Measurements from ENCODE around the gene METAP2. TPM values are rescaled to one million over a fixed set of nuclear protein-coding genes. Genes with fewer than 3 reads are reported as not detected.
A peak's percentile ranks its signal among the peaks of the same experiment; 100 is the strongest.

The METAP2 gene
- total RNA-seq, 4 donors from 2014 or later: 66.8 to 92.7 (median 74.2) TPM

- Histone ChIP-seq H3K9me3 (no peaks in the 10 kb centered on the region), H3K27ac (peak overlapping the region in 1 of 4 donors; percentile 2), H3K36me3 (peaks cover 0 to 59% of the 10 kb centered on the region in 2 donors), H3K4me3 (no peak overlapping the region), H3K4me1 (peaks cover 0 to 43% (median 3%) of the 10 kb centered on the region in 3 donors), H3K27me3 (no peaks in the 10 kb centered on the region)
- no peak for TF ChIP-seq CTCF (IDR thresholded peaks at IDR 0.05)
- TF ChIP-seq EP300 (IDR thresholded peaks at IDR 0.05): no peak
- no peak for TF ChIP-seq POLR2AphosphoS5 (IDR thresholded peaks at IDR 0.05)
- TF ChIP-seq POLR2A (IDR thresholded peaks at IDR 0.05): no peak
- no peak for ATAC-seq
Observed at GRCh38 chr12:95484524-95484923, 10.6 kb downstream of the METAP2 start.

GRCh38 chr12:95487024-95487423 lies 13.1 kb downstream of the METAP2 start:
- WGBS, 2 donors (ENCODE audit: low coverage in 1 of 2): 57 to 70% methylated on average over 2 of the region's 2 CpGs

GRCh38 chr12:95492462-95492861 lies 18.5 kb downstream of the METAP2 start:
- Histone ChIP-seq H3K4me1 (no peaks in the 10 kb centered on the region), H3K36me3 (peaks cover 11 to 82% of the 10 kb centered on the region in 2 donors)
- TF ChIP-seq POLR2A (IDR thresholded peaks at IDR 0.05) (no peak), POLR2AphosphoS5 (IDR thresholded peaks at IDR 0.05) (no peak), EP300 (IDR thresholded peaks at IDR 0.05) (no peak), CTCF (IDR thresholded peaks at IDR 0.05) (no peak)

More at GRCh38 chr12:95487024-95487423, 13.1 kb downstream of the METAP2 start:
- H3K9me3 ChIP-seq: no peaks in the 10 kb centered on the region
- no peak for TF ChIP-seq POLR2A (IDR thresholded peaks at IDR 0.05)
- TF ChIP-seq POLR2AphosphoS5 (IDR thresholded peaks at IDR 0.05): no peak
- no peak for TF ChIP-seq EP300 (IDR thresholded peaks at IDR 0.05)
- no peak for TF ChIP-seq CTCF (IDR thresholded peaks at IDR 0.05)
- ATAC-seq: no peak
- H3K36me3 ChIP-seq: peaks cover 0 to 78% of the 10 kb centered on the region in 2 donors
- H3K27ac ChIP-seq: no peak overlapping the region
- H3K4me3 ChIP-seq: no peak overlapping the region
- peaks cover 0 to 18% (median 0%) of the 10 kb centered on the region in 3 donors for H3K4me1 ChIP-seq
- H3K27me3 ChIP-seq: no peaks in the 10 kb centered on the region

GRCh38 chr12:95494888-95495287 lies 20.9 kb downstream of the METAP2 start:
- TF ChIP-seq CTCF (IDR thresholded peaks at IDR 0.05) (no peak), POLR2A (IDR thresholded peaks at IDR 0.05) (no peak), EP300 (IDR thresholded peaks at IDR 0.05) (no peak), POLR2AphosphoS5 (IDR thresholded peaks at IDR 0.05) (no peak)
- Histone ChIP-seq H3K9me3 (no peaks in the 10 kb centered on the region), H3K36me3 (peaks cover 11 to 85% of the 10 kb centered on the region in 2 donors), H3K4me1 (no peaks in the 10 kb centered on the region), H3K27ac (no peak overlapping the region), H3K27me3 (no peaks in the 10 kb centered on the region), H3K4me3 (no peak overlapping the region)
- 96 to 97% methylated on average over 2 of the region's 2 CpGs for WGBS, 2 donors (ENCODE audit: low coverage in 1 of 2)
- ATAC-seq: no peak

More at GRCh38 chr12:95492462-95492861, 18.5 kb downstream of the METAP2 start:
- Histone ChIP-seq H3K4me3 (no peak overlapping the region), H3K27ac (no peak overlapping the region), H3K27me3 (no peaks in the 10 kb centered on the region), H3K9me3 (no peaks in the 10 kb centered on the region)
- no peak for ATAC-seq
- 92 to 100% methylated on average over 2 of the region's 2 CpGs for WGBS, 2 donors (ENCODE audit: low coverage in 1 of 2)

- Histone ChIP-seq H3K27ac (no peak overlapping the region), H3K27me3 (no peaks in the 10 kb centered on the region), H3K4me3 (no peak overlapping the region), H3K36me3 (peaks cover 11 to 84% of the 10 kb centered on the region in 2 donors), H3K9me3 (no peaks in the 10 kb centered on the region), H3K4me1 (no peaks in the 10 kb centered on the region)
- no peak for TF ChIP-seq POLR2AphosphoS5 (IDR thresholded peaks at IDR 0.05)
- TF ChIP-seq POLR2A (IDR thresholded peaks at IDR 0.05): no peak
- TF ChIP-seq CTCF (IDR thresholded peaks at IDR 0.05): no peak
- TF ChIP-seq EP300 (IDR thresholded peaks at IDR 0.05): no peak
- 69 to 100% methylated on average over 1 of the region's 1 CpG for WGBS, 2 donors (ENCODE audit: low coverage in 1 of 2)
- no peak for ATAC-seq
Observed at GRCh38 chr12:95495433-95495832, 21.5 kb downstream of the METAP2 start.
